ENCODE data around the gene FAM229B. TPM values are rescaled to one million over a fixed set of nuclear protein-coding genes. Genes with fewer than 3 reads are reported as not detected.

Gene FAM229B
- total and polyA plus RNA-seq, 9 of the 15 experiments (the other 6 are each of a cell fraction or from before 2014, with no cell fraction given) = 3.3 to 17.4 (median 5.8) TPM

GRCh38 chr6:112085286-112086065 lies 1.9 kb upstream of the FAM229B start:
- in situ Hi-C loops (cut with MboI) = no loop called here
- FAIRE-seq (no peak), DNase-seq (ENCODE audit: extremely low read depth in 1 of 4, low spot score in 3 of 4) (no peak), ATAC-seq (no peak)
- no peaks in the 10 kb centered on the region for H3K9me3 ChIP-seq (replicated peaks; ENCODE audit: control insufficient read depth, insufficient read depth, low read depth, low read length)
- 85% methylated on average over 8 of the region's 8 CpGs for WGBS (ENCODE audit: insufficient coverage, low coverage, missing lambda C conversion rate)
- no peak overlapping the region for H3K4me3 ChIP-seq
- CTCF ChIA-PET (ENCODE audit: low intra/inter-chr PET ratio) = interaction anchor here (2.2 kb wide), 1 partner anchor 78 kb away, joined by 11 read pairs; no protein-coding TSS in a partner anchor
- H3K4me1 ChIP-seq (replicated peaks in 1 of 2; ENCODE audit: control insufficient read depth in 2 of 2, insufficient read depth in 2 of 2, low read length in 2 of 2) = no peaks in the 10 kb centered on the region; a peak in 1 of 5 replicates
- H3K9me1 ChIP-seq (ENCODE audit: control insufficient read depth, insufficient read depth, low read length) = no peaks in the 10 kb centered on the region
- H3K27me3 ChIP-seq (ENCODE audit: control insufficient read depth in 2 of 2, insufficient read depth in 2 of 2, low read length in 2 of 2) = no peaks in the 10 kb centered on the region; a peak in 1 of 5 replicates
- H3K4me2 ChIP-seq (ENCODE audit: insufficient read depth, low read length) = no peak overlapping the region
- H3K27ac ChIP-seq (ENCODE audit: extremely low read depth, low read depth, low read length) = no peak overlapping the region
- peaks cover 9% of the 10 kb centered on the region; the same call in 2 of the 3 replicates for H3K79me2 ChIP-seq (ENCODE audit: control insufficient read depth, insufficient read depth, low read length)
- intact Hi-C loops (cut with micrococcal nuclease) = loop anchor here (2.0 to 5.0 kb wide), 2 partner anchors 62 to 77 kb away; no protein-coding TSS in a partner anchor
- peaks cover 34% of the 10 kb centered on the region for H3K36me3 ChIP-seq (ENCODE audit: control insufficient read depth, insufficient read depth, low read length)
- H2AFZ ChIP-seq (ENCODE audit: low read depth, low read length) = no peak overlapping the region
- POLR2A ChIA-PET = interaction anchor here (1.0 to 1.4 kb wide), 3 partner anchors 9 to 29 kb away, joined by 3 to 4 read pairs (median 3); no protein-coding TSS in a partner anchor
- BruUV-seq (replicated peaks) = no TSS peak
- no peak overlapping the region for H3K9ac ChIP-seq (ENCODE audit: insufficient read depth in 1 of 2, low read depth in 2 of 2, low read length in 2 of 2)
- no peaks in the 10 kb centered on the region for H4K20me1 ChIP-seq (replicated peaks; ENCODE audit: control insufficient read depth, insufficient read depth, low read length)
- TF ChIP-seq HDAC6 (IDR thresholded peaks at IDR 0.05; ENCODE audit: low read depth, low read length) (no peak), RAD51 (IDR thresholded peaks at IDR 0.05; ENCODE audit: borderline replicate concordance, low read depth) (no peak), KAT8 (IDR thresholded peaks at IDR 0.05; ENCODE audit: low read depth) (no peak), ZBTB11 (CRISPR knock-in tag; IDR thresholded peaks at IDR 0.05) (no peak), ZNF146 (CRISPR knock-in tag; IDR thresholded peaks at IDR 0.05; ENCODE audit: unreplicated experiment) (no peak), ZNF212 (CRISPR knock-in tag; IDR thresholded peaks at IDR 0.05) (no peak), SIRT6 (IDR thresholded peaks at IDR 0.05; ENCODE audit: low read depth, low read length) (no peak), ZNF696 (CRISPR knock-in tag; conservative IDR thresholded peaks at IDR 0.05) (no peak), RB1 (IDR thresholded peaks at IDR 0.05; ENCODE audit: low read depth) (no peak), MEF2D (tag; conservative IDR thresholded peaks at IDR 0.05; ENCODE audit: low read depth) (no peak)
